Keratinocyte (primary cell): Measurements from ENCODE around the gene ABCA12. TPM values are rescaled to one million over a fixed set of nuclear protein-coding genes. Genes with fewer than 3 reads are reported as not detected.

ENCODE experiments used
- DNase-seq: peaks from one replicate; pipeline ENCODE4 v3.0.0-alpha.2; 2011; ENCODE audit warnings: low read depth, missing footprints, low spot score
- FAIRE-seq: peaks from 2 replicates; lab custom pipeline; 2011; peaks lifted over from hg19 to GRCh38; lab: Jason Lieb, UNC
- H2AFZ ChIP-seq: 2 replicates; pipeline ENCODE4 v1.6.0; 2012; ENCODE audit warnings: low read length, control low read depth, inconsistent platforms; ENCODE audit not compliant: control insufficient read depth
- H3K27ac ChIP-seq: 2 replicates; pipeline ENCODE4 v1.5.1; 2011; ENCODE audit warnings: low read length; ENCODE audit not compliant: control insufficient read depth, insufficient read depth
- H3K27me3 ChIP-seq: 3 replicates; pipeline ENCODE4 v1.6.0; 2011; ENCODE audit warnings: low read length; ENCODE audit not compliant: control insufficient read depth, insufficient read depth; ENCODE audit errors: extremely low read depth
- H3K36me3 ChIP-seq, 2 experiments: 2 replicates in 1 of 2; 3 replicates in 1 of 2; pipeline ENCODE4 v1.5.1; 2011; ENCODE audit warnings: low read length in 2 of 2, mild to moderate bottlenecking in 1 of 2; ENCODE audit not compliant: control insufficient read depth in 2 of 2, insufficient read depth in 2 of 2; ENCODE audit errors: extremely low read depth in 1 of 2
- H3K4me1 ChIP-seq: 3 replicates; pipeline ENCODE4 v1.5.1; 2011; ENCODE audit warnings: low read length; ENCODE audit not compliant: control insufficient read depth, insufficient read depth; ENCODE audit errors: extremely low read depth
- H3K4me2 ChIP-seq: 3 replicates; pipeline ENCODE4 v1.6.0; 2011; ENCODE audit warnings: low read depth, low read length; ENCODE audit not compliant: control insufficient read depth, insufficient read depth; ENCODE audit errors: extremely low read depth
- H3K4me3 ChIP-seq, 3 experiments: fragments of 200-600 bp in 1 of 3; sonication (generic) in 1 of 3; 2 replicates in 2 of 3; 3 replicates in 1 of 3; pipeline ENCODE4 v1.5.1; 2011 to 2016; ENCODE audit warnings: low read length in 3 of 3, mild to moderate bottlenecking in 3 of 3, control low read depth in 2 of 3, inconsistent platforms in 1 of 3, low read depth in 1 of 3, mixed read lengths in 1 of 3, mixed run types in 1 of 3, moderate library complexity in 1 of 3; ENCODE audit not compliant: control insufficient read depth in 2 of 3, insufficient read depth in 2 of 3; ENCODE audit errors: extremely low read depth in 1 of 3
- H3K79me2 ChIP-seq: 2 replicates; pipeline ENCODE4 v1.6.0; 2012; ENCODE audit warnings: low read length; ENCODE audit not compliant: control insufficient read depth, insufficient read depth
- H3K9ac ChIP-seq: 3 replicates; pipeline ENCODE4 v1.6.0; 2011; ENCODE audit warnings: low read length; ENCODE audit not compliant: control insufficient read depth, insufficient read depth; ENCODE audit errors: extremely low read depth
- H3K9me1 ChIP-seq: 3 replicates; pipeline ENCODE4 v1.6.0; 2011; ENCODE audit warnings: low read length; ENCODE audit not compliant: control insufficient read depth, insufficient read depth; ENCODE audit errors: extremely low read depth
- H3K9me3 ChIP-seq: 2 replicates; pipeline ENCODE4 v1.5.1; 2012; ENCODE audit warnings: low read depth, low read length; ENCODE audit not compliant: control insufficient read depth
- H4K20me1 ChIP-seq: 3 replicates; pipeline ENCODE4 v1.6.0; 2011; ENCODE audit warnings: low read length; ENCODE audit not compliant: control insufficient read depth, insufficient read depth; ENCODE audit errors: extremely low read depth
- EZH2 ChIP-seq: IDR thresholded peaks from one replicate; pipeline ENCODE4 v1.6.1; 2012; ENCODE audit warnings: inconsistent platforms, mild to moderate bottlenecking, low read length, moderate library complexity
- dilution Hi-C: fragments of 300-500 bp; cut with MboI; formaldehyde crosslinking; loops from one replicate; pipeline ENCODE4 v1.7.0; 2020; ENCODE audit warnings: low sequenced_read_pairs; ENCODE audit not compliant: extremely low pct_ligation_motif_present
- polyA plus RNA-seq, 5 experiments: library from polyadenylated mRNA; depleted of rRNA in 3 of 5; stranded (reverse) in 3 of 5; stranded (forward) in 1 of 5; unstranded in 1 of 5; fragments of >200 nt; gene quantifications; 1 replicate in 1 of 5; 2 replicates in 3 of 5; 3 replicates in 1 of 5; pipeline versions ENCODE4 v1.2.1 to v1.2.3, GENCODE V29; 2011 to 2012; ENCODE audit warnings: missing spikeins in 2 of 5, low read depth in 1 of 5, low replicate concordance in 1 of 5
- TF ChIP-seq, protein P1 (sequence below), 3 experiments: IDR thresholded peaks in 1 of 3; conservative IDR thresholded peaks in 1 of 3; optimal IDR thresholded peaks in 1 of 3; 2 replicates in 2 of 3; 3 replicates in 1 of 3; pipeline versions ENCODE3 to v1.5.1; 2011; ENCODE audit warnings: low read length in 3 of 3, mild to moderate bottlenecking in 3 of 3, moderate library complexity in 2 of 3, control low read depth in 1 of 3, inconsistent platforms in 1 of 3; ENCODE audit not compliant: insufficient read depth in 2 of 3; ENCODE audit errors: extremely low read depth in 1 of 3

The ABCA12 gene
- polyA plus RNA-seq, 1 donor (not counting 4 experiments of a cell fraction or from before 2014, with no cell fraction given) = 10.9 TPM

DNA sequence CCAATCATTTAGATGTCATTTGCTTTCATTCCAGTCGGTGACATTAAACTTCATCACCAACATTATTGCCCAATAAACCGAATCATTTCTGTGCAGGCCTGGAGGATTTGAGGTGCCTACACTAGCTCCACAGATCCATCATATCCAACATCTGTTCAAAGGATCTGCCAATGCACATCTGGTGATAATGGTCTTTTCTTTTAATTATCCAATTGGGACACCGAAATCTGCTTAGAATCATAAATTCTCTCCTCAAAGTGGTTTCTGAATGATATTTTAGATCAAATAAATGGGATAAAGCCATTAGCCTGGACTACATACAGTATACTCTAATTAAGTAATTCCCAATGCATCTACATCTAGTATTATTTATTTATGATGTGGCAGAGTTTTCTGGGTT is 85.6 kb downstream of the ABCA12 start:
- no peak overlapping the region for H3K9ac ChIP-seq
- FAIRE-seq = no peak
- dilution Hi-C loops = no loop called here

DNA sequence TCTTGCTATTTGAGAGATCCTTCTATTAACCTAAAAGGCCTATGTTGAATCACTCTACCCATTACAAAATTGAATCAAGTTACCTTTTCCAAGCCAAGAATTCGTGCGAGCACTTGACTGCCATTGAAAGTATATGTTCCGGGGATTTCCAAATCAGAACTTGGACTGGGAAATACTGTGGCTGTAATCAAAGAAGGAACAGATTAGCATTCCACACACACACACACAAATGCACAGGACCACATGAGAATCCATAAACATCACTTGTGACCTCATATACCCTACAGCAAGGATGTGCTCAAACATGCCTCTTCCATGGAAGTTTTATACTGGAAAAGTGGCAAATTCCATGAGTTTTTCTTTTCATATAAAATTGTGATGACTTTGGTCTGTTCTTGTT is 86.0 kb downstream of the ABCA12 start:
- TF ChIP-seq EZH2 = no peak
- TF ChIP-seq, protein P1, sequence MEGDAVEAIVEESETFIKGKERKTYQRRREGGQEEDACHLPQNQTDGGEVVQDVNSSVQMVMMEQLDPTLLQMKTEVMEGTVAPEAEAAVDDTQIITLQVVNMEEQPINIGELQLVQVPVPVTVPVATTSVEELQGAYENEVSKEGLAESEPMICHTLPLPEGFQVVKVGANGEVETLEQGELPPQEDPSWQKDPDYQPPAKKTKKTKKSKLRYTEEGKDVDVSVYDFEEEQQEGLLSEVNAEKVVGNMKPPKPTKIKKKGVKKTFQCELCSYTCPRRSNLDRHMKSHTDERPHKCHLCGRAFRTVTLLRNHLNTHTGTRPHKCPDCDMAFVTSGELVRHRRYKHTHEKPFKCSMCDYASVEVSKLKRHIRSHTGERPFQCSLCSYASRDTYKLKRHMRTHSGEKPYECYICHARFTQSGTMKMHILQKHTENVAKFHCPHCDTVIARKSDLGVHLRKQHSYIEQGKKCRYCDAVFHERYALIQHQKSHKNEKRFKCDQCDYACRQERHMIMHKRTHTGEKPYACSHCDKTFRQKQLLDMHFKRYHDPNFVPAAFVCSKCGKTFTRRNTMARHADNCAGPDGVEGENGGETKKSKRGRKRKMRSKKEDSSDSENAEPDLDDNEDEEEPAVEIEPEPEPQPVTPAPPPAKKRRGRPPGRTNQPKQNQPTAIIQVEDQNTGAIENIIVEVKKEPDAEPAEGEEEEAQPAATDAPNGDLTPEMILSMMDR (optimal IDR thresholded peaks at IDR 0.05 in 1 of 3, IDR thresholded peaks at IDR 0.05 in 1 of 3, conservative IDR thresholded peaks at IDR 0.05 in 1 of 3; ENCODE audit: extremely low read depth in 1 of 3, insufficient read depth in 2 of 3, low read length in 3 of 3) = no peak
- H3K9me1 ChIP-seq = no peaks in the 10 kb centered on the region
- no peaks in the 10 kb centered on the region for H4K20me1 ChIP-seq
- peak; percentile 56 for DNase-seq
- peak overlapping the region; percentile 1 for H3K4me2 ChIP-seq
- no peaks in the 10 kb centered on the region for H3K27me3 ChIP-seq
- dilution Hi-C loops = no loop called here
- no peaks in the 10 kb centered on the region for H3K9me3 ChIP-seq
- no peak overlapping the region for H3K4me3 ChIP-seq
- H3K36me3 ChIP-seq = no peaks in the 10 kb centered on the region
- H2AFZ ChIP-seq = no peak overlapping the region
- peak; percentile 92 for FAIRE-seq
- H3K9ac ChIP-seq = no peak overlapping the region
- H3K79me2 ChIP-seq = no peaks in the 10 kb centered on the region
- peaks cover 20% of the 10 kb centered on the region for H3K4me1 ChIP-seq
- peak overlapping the region; percentile 63 for H3K27ac ChIP-seq

More for the DNA sequence above, 85.6 kb downstream of the ABCA12 start:
- H3K4me2 ChIP-seq = no peak overlapping the region
- no peak for TF ChIP-seq EZH2
- TF ChIP-seq, protein P1 (optimal IDR thresholded peaks at IDR 0.05 in 1 of 3, IDR thresholded peaks at IDR 0.05 in 1 of 3, conservative IDR thresholded peaks at IDR 0.05 in 1 of 3; ENCODE audit: extremely low read depth in 1 of 3, insufficient read depth in 2 of 3, low read length in 3 of 3) = no peak
- H3K27me3 ChIP-seq = no peaks in the 10 kb centered on the region
- no peaks in the 10 kb centered on the region for H3K79me2 ChIP-seq
- no peak for DNase-seq
- no peaks in the 10 kb centered on the region for H3K9me3 ChIP-seq
- no peak overlapping the region for H2AFZ ChIP-seq
- peak overlapping the region; percentile 15 for H3K27ac ChIP-seq
- H3K36me3 ChIP-seq = no peaks in the 10 kb centered on the region
- no peaks in the 10 kb centered on the region for H3K9me1 ChIP-seq
- H3K4me3 ChIP-seq = no peak overlapping the region
- no peaks in the 10 kb centered on the region for H4K20me1 ChIP-seq
- H3K4me1 ChIP-seq = peaks cover 20% of the 10 kb centered on the region
